Measurements from ENCODE around the gene TGFBRAP1.
"Not testable (repeated sequence)": the region's sequence is repeated elsewhere in the genome, so short reads cannot be mapped to it uniquely, and the experiment has no call there.

TGFBRAP1 gene

DNA sequence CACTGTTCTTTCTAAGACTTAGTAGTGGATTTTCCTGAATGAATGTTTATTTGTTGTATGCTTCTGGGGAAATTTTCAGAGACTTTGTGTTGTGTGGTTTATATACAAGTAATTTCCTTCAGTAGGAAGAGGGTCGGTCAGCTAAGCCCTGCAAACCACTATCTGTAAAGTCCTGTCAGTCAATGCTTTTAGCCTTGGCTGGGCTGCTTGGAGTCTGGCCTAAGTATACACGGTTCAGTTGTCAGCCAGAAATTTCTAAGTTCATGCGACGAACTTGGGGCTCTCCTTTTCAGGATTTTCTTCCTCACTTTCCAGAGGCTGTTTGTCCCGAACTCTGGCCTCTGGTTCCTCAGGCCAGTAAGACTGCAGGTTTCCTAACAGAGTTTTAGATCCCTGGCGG, 29.1 kb upstream of the TGFBRAP1 start:
- no peak for DNase-seq (ENCODE audit: low read depth in 2 of 2)

DNA sequence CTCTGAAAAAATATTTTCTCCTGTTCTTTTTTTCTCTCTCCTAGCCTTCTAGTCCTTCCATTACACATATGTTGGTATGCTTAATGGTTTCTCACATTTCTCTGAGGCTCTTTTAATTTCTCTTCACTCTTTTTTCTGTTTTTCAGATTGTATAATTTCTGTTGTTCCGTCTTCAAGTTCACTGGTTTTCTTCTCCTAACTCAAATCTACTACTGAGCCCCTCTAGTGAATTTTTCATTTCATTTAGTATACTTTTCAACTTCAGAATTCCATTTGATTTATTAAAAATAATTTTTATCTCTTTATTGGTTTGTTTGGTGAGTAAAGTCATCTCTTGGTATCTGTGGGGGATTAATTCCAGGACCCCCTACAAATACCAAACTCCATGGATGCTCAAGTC, 27.6 kb upstream of the TGFBRAP1 start:
- no peak for DNase-seq (ENCODE audit: low read depth in 2 of 2)

DNA sequence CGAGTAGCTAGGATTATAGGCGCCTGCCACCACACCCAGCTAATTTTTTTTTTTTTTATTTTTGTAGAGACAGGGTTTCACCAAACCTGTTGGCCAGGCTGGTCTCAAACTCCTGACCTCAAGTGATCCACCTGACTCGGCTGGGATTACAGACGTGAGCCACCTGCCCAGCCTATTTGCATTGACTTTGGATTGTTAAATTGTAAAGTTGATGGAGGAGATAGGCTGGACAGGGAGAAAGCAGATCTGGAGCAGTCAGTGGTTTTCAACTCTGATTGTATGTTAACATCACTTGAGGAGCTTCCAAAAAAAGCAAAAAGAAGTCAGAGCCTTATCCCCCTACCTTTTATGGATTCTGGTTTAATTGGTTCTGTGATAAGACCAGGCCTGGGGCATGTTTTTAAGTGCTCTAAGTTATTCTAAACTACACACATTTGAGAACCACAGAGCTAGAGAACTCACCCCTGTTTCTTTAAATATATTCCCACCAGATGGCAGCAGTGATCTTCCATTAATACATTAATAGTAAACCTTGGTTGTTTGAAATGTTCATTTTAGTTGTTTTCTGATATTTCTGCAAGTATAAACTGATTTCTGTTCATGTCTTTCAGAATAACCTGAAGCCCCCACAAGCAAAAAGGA, 15.3 kb upstream of the TGFBRAP1 start:
- DNase-seq (ENCODE audit: low read depth in 2 of 2) = no peak

DNA sequence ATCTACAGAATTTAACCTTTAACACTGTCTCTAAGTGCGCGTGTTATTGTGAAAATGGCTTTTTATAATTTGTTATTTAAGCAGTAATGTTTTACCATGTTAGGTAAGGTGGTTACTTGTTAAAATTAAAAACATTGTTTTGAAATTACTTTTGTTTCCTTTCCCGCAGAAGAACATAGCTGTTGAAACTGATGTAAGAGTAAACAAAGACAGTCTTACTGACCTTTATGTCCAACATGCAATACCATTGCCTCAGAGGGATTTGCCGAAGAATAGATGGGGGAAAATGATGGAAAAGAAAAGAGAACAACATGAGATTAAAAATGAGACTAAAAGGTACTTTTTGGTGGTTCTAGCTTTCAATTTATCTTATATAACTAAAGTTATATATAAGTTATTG, 9.9 kb upstream of the TGFBRAP1 start:
- DNase-seq (ENCODE audit: low read depth in 2 of 2) = no peak

DNA sequence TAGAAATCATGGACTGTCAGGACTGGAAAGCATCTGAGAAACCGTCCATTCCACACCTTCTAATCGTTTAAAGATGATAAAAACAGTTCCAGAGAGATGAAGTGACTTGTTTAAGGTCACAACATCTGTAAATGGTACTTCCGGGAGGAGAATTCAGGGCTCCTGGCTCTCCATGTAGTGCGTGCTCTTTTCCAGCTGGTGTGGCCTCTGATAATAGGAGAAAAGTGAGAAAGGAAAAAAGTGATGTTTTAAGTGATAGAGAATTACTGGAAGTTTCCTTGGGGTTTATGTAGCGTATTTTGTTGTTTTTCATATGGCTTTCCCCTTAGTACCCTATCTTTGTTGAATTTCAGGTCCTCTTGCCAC, 8.5 kb upstream of the TGFBRAP1 start:
- no peak for DNase-seq (ENCODE audit: low read depth in 2 of 2)

DNA sequence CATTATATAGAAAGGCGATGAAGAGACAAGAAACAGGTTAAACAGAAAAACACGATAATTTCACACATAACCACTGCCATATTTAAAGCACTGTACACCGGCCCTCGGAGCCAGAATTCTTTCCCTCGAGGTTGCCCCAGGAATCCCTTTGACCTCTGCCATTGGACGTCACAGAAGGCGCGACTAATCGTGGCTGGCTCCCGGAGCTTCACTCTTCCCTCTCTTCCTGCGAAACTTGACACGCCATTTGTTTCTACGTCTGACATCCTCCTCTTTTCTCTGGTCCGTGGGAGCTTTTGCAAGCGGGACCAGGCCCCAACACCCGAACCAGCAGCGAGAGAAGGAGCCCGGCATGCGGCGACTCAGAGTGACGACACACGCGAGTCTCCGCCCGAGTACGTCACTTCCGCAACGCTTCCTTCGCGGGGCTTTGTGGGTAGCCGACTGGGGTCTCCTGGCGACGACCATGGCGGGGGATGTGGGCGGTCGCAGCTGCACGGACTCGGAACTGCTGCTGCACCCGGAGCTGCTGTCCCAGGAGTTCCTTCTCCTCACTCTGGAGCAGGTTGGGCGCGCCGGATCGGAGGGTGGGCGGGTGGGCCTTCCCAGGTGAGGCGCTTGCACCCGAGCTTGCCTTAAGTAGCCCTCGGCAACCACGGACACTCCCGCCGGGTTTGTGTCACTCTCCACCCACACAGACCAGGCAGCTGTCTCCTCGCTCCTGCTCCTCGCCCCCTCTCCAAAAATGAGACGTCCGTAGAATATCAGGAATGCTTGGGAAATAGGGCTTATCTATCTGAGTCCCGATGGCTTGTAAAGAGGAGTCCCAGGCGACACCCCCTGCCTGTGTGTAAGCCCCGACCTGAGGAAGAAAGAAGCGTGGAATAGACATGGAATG, 7.8 kb upstream of the TGFBRAP1 start, which contains the start of gene C2orf49:
Gene C2orf49 (plus strand): TSS at position 419 of the 898 bp plus-strand sequence. CDS start 48 bp downstream, at position 467.
- peak; percentile 82 to 85 for DNase-seq (ENCODE audit: low read depth in 2 of 2)

DNA sequence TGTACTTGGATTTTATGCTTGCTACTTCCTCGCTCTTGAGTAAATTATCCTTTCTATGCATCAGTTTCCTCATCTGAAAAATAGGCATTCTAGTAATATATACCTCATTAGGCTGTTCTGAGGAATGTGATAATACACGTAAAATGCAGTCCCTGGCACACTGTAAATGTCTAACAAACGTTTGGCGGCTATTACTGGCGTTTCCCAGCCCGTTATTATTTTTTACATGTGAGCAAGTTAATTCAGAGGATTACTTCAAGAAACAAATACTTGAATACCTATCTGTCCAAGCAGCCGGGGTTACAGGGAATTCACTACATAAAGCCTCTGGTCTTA, 7.2 kb upstream of the TGFBRAP1 start:
- no peak for DNase-seq (ENCODE audit: low read depth in 2 of 2)

DNA sequence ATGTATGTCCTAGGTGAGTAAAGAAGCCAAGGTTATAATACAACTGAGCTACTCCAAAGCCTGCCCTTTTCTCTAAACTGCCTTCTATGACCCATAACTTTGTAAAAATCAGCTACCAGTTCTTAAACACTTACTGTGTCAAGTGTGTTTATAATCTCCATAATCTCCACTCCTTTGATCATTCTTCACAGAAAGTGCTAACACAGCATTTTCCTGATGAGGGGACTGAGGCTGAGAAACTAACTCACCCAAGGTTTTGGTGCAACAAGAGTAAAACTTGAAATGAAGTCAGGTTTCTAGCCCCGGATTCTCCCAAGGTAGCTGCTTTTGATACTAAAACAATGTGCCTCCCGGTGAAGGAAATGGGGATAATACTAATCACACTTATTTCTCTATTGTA, 5.9 kb upstream of the TGFBRAP1 start:
- no peak for DNase-seq (ENCODE audit: low read depth in 2 of 2)

DNA sequence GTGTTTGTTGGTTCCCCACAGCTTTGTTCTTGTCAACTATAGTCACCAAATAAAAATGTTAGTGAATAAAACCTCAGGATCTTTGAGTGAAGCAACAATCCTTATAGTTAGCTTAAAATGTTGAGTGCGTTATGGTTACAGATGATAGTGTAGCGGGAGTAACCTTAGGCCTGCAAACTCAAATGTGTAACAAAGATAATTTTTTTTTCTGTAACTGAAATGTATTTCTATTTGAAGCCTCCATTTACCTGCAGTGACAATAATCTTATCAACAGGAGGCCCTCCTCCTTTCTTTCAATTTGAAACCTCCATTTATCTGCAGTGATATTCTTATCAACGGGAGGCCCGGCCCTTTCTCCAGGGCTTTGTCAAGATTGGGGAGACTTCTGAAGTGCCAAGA, 4.7 kb upstream of the TGFBRAP1 start:
- no peak for DNase-seq (ENCODE audit: low read depth in 2 of 2)

DNA sequence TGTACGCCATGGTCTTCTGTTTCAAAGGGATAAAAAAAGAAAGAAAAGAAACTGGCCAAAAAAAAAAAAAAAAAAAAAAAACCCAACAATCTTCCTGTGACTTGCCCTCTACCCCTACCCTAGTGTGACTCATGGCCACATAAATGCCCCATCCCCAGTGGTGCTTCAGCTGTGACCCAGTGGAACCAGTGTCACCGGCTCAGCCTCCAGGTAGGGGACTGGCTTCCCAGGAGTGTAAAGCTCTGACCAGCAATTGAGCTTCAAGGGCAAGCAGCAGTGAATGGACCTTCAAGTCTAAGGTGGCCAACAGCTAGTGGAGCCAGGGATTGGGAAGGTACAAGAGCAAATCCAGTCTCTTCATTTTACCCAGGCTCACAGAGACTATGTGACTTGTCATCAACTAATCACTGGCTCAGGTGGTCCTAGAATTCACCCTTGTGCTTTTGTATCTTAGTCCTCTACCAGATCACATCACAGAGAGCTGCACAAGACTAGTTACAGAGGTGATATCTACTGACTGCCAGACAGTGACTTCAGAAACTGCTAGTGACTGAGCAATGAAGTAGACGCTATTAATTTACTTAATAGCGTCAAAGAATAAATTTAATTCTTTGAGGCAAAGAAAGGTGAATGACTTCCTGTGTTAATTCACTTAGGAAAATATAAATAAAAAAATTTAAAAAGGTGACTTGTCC, 1.3 kb upstream of the TGFBRAP1 start:
- no peak for DNase-seq (ENCODE audit: low read depth in 2 of 2)

DNA sequence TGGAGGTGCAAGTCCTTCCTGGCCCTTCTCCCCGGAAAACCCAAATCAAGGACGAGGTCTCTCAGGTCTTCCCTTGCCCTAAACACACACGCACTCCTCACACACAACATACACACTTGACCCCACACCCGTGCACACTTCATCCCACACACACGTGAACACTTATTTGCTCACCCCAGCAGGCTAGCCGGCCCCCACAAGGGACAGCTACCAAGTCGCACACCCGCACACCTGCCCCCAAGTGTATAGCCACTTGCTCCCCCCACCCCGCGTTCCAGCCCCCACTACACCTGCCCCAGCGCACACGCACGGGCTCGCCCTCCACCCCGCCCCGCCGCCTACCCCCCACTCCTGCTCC, 359 bp downstream of the TGFBRAP1 start:
- DNase-seq (ENCODE audit: low read depth in 2 of 2) = no peak

DNA sequence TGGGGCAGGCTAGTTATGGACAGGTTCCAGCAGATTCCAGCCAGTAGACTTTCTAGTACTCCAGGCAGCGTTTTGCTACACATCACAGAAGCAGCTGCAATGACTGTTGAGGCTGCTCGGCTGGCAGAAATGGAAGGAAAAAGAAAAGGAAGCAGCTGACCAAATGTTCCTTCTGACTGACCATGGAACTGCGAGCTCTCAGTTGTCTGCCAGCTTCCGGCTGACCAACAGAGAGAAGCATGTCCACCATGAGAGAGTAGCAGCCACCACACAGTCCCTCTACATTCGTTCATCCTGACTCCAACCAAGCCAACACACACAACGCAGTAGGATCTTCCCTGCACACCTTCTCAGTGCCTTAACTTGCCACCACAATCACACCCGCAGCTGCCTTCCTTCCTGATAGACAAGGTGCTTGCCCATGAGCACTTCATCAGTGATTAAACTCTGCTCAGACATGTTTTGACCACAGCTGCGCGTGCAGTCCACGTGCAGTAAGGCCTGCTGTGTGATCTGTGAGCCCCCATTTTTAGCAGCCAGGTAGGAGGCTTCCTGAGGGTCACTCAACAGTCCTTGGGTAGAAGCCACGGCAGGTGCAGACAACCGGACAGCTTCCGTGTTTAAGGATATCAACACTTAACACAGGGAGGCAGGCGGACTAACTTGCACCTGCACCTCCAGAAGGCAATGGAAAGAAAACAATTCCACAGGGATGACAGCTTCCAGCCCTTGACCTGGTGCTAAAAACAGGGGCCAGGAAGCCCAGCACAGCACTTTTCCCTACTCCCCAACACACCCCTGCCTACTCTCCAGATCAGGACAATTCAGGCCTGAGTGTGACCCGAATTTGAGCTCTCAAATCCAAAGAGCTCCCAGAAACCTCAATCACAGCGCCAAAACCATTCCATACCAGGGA, 996 bp downstream of the TGFBRAP1 start:
- peak in 1 of 2 donors; percentile 11 for DNase-seq (ENCODE audit: low read depth in 2 of 2)

DNA sequence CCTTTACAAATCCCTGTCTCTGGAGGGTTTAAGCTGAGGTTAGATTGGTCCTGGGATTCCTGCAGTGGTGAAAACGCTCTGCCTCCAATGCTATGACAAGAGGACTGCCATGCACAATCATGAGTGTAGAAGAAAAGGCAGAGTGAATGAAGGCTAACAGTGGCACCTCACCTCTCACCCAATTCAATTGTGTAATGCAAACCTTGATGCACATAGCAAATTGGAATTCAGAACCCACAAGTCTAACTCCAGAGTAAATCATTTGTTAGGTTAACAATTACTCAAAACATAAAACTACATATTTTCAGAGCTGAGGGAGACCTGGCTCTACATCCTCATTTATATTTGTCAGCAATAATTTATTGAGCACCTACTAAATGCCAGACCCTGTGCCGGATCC, 1.8 kb downstream of the TGFBRAP1 start:
- no peak for DNase-seq (ENCODE audit: low read depth in 2 of 2)

DNA sequence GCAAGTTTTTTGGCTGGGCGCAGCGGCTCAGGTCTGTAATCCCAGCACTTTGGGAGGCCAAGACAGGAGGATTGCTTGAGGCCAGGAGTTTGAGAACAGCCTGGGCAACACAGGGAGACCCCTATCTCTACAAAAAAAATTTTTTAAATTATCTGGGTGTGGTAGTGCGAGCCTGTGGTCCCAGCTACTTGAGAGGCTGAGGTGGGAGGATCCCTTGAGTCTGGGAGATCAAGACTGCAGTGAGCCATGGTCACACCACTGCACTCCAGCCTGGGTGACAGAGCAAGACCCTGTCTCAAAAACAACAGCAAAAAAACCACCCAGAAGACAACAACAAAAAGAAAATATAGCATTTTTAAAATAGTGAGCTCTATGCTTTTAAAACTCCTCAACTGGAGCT, 2.3 kb downstream of the TGFBRAP1 start:
- DNase-seq (ENCODE audit: low read depth in 2 of 2) = not testable (repeated sequence)

DNA sequence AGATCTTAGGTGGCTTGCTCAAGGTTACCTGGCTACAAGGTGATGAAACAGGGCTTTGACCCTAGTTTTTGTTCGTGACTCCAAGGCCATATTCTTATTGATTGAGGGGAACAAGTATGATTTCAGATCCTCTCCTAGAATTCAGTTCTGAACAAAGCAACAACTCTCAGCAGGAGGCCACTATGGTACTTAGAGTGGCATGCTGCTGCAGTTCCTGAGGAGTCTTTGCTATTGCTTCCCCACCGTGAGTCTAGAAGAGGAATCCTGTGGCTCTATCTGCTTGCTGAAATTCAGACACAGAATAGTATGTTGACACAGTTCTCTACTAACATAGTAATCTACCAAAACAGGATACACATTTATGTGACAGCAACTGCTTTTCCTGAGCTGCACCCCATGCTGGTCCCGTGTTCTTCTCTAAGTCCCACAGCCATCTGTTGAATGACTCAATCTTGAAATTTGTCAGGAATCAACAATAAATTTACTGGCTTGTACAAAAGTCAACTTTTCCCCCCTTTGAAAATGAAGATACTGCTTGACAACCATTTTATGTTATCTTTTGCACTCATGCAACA, 4.1 kb downstream of the TGFBRAP1 start:
- no peak for DNase-seq (ENCODE audit: low read depth in 2 of 2)

DNA sequence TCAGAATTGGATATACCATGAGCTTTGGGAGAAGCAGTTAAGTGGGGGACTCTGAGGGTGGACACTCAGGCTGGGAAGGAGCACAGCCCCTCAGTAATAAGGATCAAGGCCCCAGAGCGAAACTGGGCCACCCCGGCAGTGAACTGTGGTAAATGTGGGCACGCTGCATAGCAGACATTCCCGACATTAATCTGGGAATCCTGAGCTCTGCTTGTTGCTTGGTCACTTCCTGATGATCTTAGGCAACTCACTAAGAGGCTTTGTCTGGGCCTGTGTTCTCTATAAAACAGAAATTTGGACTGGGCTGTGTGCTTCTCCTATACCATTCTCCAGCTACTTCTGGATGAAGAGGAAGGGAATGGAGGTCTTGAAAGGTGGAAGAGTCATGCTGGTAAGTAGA, 4.8 kb downstream of the TGFBRAP1 start:
- no peak for DNase-seq (ENCODE audit: low read depth in 2 of 2)

DNA sequence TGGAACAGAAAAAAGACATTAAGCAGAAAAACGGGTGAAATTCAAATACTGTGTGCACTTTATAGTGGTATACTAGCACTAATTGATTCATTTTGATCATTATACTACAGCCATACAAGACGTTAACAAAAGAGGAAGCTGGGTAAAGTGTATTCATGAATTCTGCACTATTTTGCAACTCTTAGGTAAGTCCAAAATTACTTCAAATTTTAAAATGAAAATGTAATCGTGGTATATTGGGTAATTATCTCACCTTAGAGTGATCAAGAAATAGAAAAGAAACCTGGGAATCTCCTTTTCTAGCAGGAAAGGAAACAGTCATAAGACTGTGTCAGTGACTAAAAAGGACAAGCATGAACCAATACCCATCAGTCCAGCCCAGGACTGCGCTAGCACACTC, 5.4 kb downstream of the TGFBRAP1 start:
- DNase-seq (ENCODE audit: low read depth in 2 of 2) = no peak

DNA sequence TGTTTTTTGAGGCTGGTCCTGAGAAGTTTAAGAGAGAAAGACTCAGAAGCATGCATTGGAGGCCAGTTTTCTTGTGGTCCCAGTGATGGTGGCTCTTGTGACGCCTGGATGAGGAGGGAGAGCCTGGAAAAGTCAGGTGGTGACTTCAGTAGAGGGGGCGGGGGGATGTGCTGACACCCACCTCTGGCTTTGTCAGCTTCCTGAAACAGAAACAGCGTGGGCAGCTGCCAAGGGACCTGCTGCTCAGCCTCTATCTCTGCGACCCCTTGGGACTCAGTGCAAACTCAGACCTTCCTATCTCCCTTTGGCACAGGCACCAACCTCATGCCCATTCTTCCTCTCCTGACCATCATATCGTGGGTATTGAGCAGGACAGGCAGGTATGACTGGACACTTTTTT, 6.4 kb downstream of the TGFBRAP1 start:
- DNase-seq (ENCODE audit: low read depth in 2 of 2) = no peak

DNA sequence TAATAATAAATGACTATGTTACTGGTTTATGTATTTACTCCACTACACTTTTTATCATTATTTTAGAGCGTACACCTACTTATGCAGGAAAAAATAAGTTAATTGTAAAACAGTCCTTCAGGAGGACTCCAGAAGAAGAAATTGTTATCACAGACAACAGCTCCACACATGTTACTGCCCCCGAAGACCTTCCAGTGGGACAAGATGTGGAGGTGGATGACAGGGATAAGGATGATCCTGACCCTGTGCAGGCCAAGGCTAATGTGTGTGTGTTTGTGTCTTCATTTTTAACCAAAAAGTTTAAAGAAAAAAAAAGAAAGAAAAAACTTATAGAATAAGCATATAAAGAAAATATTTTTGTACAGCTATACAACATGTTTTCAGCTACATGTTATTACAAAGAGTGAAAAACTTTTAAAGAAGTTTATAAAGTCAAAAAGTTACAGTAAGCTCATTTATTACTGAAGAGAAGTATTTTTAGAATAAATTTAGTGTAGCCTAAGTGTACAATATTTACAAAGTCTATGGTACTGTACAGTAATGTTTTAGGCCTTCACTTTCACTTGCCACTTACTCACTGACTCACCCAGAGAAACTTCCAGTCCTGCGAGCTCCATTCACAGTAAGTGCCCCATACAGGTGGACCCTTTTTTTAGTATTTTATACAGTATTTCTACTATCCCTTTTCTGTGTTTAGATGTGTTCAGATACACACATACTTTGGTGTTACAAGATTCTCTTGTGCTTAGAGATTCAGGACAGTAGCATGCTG, 7.5 kb downstream of the TGFBRAP1 start:
- no peak for DNase-seq (ENCODE audit: low read depth in 2 of 2)

DNA sequence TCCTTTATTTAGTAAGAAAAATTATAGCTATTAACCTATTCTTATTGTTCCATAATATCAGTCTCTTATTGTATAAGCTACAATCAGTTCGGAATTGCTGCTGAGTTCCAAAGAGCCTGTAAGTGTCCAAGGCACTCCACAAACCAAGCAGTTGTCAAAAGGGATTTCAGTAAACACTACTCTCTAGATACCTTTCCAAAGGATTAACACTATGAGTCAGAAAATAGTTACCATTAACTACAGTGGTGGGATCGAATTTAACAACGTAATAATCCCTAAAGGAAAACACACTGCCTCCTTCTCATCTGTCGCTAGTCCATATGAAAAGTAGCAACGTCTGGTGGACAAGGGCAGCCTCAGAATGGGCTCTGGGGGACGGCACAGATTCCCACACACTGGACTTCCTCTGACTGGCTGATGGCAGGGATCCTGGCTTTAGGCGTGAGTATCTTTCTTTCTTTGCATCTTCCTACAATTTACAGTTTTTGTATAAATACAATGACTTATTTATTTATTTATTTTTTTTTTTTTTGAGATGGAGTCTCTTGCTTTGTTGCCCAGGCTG, 8.8 kb downstream of the TGFBRAP1 start:
- no peak for DNase-seq (ENCODE audit: low read depth in 2 of 2)

Measured in stimulated activated CD8-positive, alpha-beta memory T cell treated with anti-CD3 and anti-CD28 coated beads, Interleukin-7, amount 100 ng/mL, for 4 hours (primary cell).